Astrocyte (in vitro differentiated cells and primary cell): ENCODE results near the gene CD109. TPM values are rescaled to one million over a fixed set of nuclear protein-coding genes. Genes with fewer than 3 reads are reported as not detected.

ENCODE experiments used
- DNase-seq: peaks from one replicate; pipeline ENCODE4 v3.0.0-alpha.2; 2010; ENCODE audit warnings: low read depth
- FAIRE-seq: peaks from 2 replicates; lab custom pipeline; 2011; peaks lifted over from hg19 to GRCh38; lab: Jason Lieb, UNC
- H2AFZ ChIP-seq: 2 replicates; pipeline ENCODE4 v1.6.0; 2012; ENCODE audit warnings: low read depth, low read length, inconsistent platforms
- H3K27ac ChIP-seq: 2 replicates; pipeline ENCODE4 v1.5.1; 2011; ENCODE audit warnings: low read depth, low read length, inconsistent platforms
- H3K27me3 ChIP-seq: 2 replicates; pipeline ENCODE4 v1.6.0; 2011; ENCODE audit warnings: low read length, inconsistent platforms; ENCODE audit not compliant: insufficient read depth
- H3K36me3 ChIP-seq: 2 replicates; pipeline ENCODE4 v1.5.1; 2011; ENCODE audit warnings: low read length, inconsistent platforms; ENCODE audit not compliant: insufficient read depth
- H3K4me1 ChIP-seq: 2 replicates; pipeline ENCODE4 v1.5.1; 2011; ENCODE audit warnings: low read length, inconsistent platforms; ENCODE audit not compliant: insufficient read depth
- H3K4me2 ChIP-seq: 2 replicates; pipeline ENCODE4 v1.6.0; 2012; ENCODE audit warnings: low read length, inconsistent platforms
- H3K4me3 ChIP-seq: 2 replicates; pipeline ENCODE4 v1.5.1; 2011; ENCODE audit warnings: low read depth, mild to moderate bottlenecking, low read length, inconsistent platforms; ENCODE audit not compliant: insufficient read depth
- H3K79me2 ChIP-seq: 2 replicates; pipeline ENCODE4 v1.6.0; 2012; ENCODE audit warnings: mild to moderate bottlenecking, low read length, inconsistent platforms; ENCODE audit not compliant: insufficient read depth
- H3K9ac ChIP-seq: 2 replicates; pipeline ENCODE4 v1.6.0; 2012; ENCODE audit warnings: mild to moderate bottlenecking, low read length, inconsistent platforms
- H3K9me3 ChIP-seq: 2 replicates; pipeline ENCODE4 v1.5.1; 2012; ENCODE audit warnings: low read depth, mild to moderate bottlenecking, low read length, inconsistent platforms; ENCODE audit not compliant: insufficient read depth
- H4K20me1 ChIP-seq: 2 replicates; pipeline ENCODE4 v1.6.0; 2012; ENCODE audit warnings: low read length, inconsistent platforms; ENCODE audit not compliant: insufficient read depth
- H3K27ac Mint-ChIP-seq: one replicate; pipeline ENCODE4 v1.8.0; 2021; ENCODE audit warnings: mild to moderate bottlenecking, mixed read lengths; ENCODE audit not compliant: unreplicated experiment
- H3K27me3 Mint-ChIP-seq: one replicate; pipeline ENCODE4 v1.8.0; 2021; ENCODE audit warnings: low read depth, mixed read lengths; ENCODE audit not compliant: unreplicated experiment
- H3K36me3 Mint-ChIP-seq: one replicate; pipeline ENCODE4 v1.8.0; 2021; ENCODE audit warnings: low read depth, mixed read lengths; ENCODE audit not compliant: unreplicated experiment
- H3K4me1 Mint-ChIP-seq: one replicate; pipeline ENCODE4 v1.8.0; 2021; ENCODE audit warnings: low read depth, mixed read lengths; ENCODE audit not compliant: unreplicated experiment
- H3K4me3 Mint-ChIP-seq: one replicate; pipeline ENCODE4 v1.8.0; 2021; ENCODE audit warnings: mild to moderate bottlenecking, moderate library complexity, mixed read lengths; ENCODE audit not compliant: unreplicated experiment
- H3K9me3 Mint-ChIP-seq: one replicate; pipeline ENCODE4 v1.8.0; 2021; ENCODE audit warnings: mild to moderate bottlenecking, mixed read lengths; ENCODE audit not compliant: unreplicated experiment
- CTCF ChIP-seq: IDR thresholded peaks from 2 replicates; pipeline ENCODE4 v1.5.1; 2011; ENCODE audit warnings: low read depth, mild to moderate bottlenecking, inconsistent platforms, low read length, moderate library complexity; ENCODE audit not compliant: insufficient read depth
- EZH2 ChIP-seq: IDR thresholded peaks from 2 replicates; pipeline ENCODE4 v1.6.1; 2012; ENCODE audit warnings: mild to moderate bottlenecking, low read length, inconsistent platforms; ENCODE audit not compliant: insufficient read depth
- total RNA-seq: library from RNA; stranded (reverse); gene quantifications from 2 replicates; pipeline ENCODE4 v1.2.1, GENCODE V29; 2021

CD109 gene
- total RNA-seq, 1 donor from 2014 or later, result 18.3 TPM

GRCh38 chr6:73649783-73650182, 46.2 kb upstream of the CD109 start:
- Mint-ChIP-seq H3K36me3 (peaks cover 2% of the 10 kb centered on the region), H3K4me3 (peak overlapping the region; percentile 47), H3K27me3 (no peaks in the 10 kb centered on the region), H3K4me1 (peaks cover 13% of the 10 kb centered on the region), H3K27ac (no peak overlapping the region), H3K9me3 (no peaks in the 10 kb centered on the region)
- TF ChIP-seq CTCF (no peak), EZH2 (no peak)
- Histone ChIP-seq H3K27me3 (no peaks in the 10 kb centered on the region), H3K27ac (no peak overlapping the region), H3K9ac (no peak overlapping the region), H3K9me3 (no peaks in the 10 kb centered on the region), H3K36me3 (no peaks in the 10 kb centered on the region), H3K4me3 (no peak overlapping the region), H3K4me2 (no peak overlapping the region), H2AFZ (no peak overlapping the region), H3K79me2 (peaks cover 19% of the 10 kb centered on the region), H4K20me1 (no peaks in the 10 kb centered on the region), H3K4me1 (peaks cover 18% of the 10 kb centered on the region)
- no peak for DNase-seq
- no peak for FAIRE-seq

- peak overlapping the region; percentile 92 for H3K4me2 ChIP-seq
- TF ChIP-seq EZH2 (no peak), CTCF (peak; percentile 38)
- no peaks in the 10 kb centered on the region for H3K27me3 ChIP-seq
- H3K79me2 ChIP-seq, result peaks cover 19% of the 10 kb centered on the region
- FAIRE-seq (no peak), DNase-seq (peak; percentile 24)
- no peaks in the 10 kb centered on the region for H3K36me3 ChIP-seq
- H3K36me3 Mint-ChIP-seq, result peaks cover 2% of the 10 kb centered on the region
- peak overlapping the region; percentile 82 for H3K27ac Mint-ChIP-seq
- peaks cover 16% of the 10 kb centered on the region for H3K4me1 ChIP-seq
- peaks cover 12% of the 10 kb centered on the region for H3K4me1 Mint-ChIP-seq
- H3K27me3 Mint-ChIP-seq, result no peaks in the 10 kb centered on the region
- H3K9ac ChIP-seq, result peak overlapping the region; percentile 97
- H4K20me1 ChIP-seq, result no peaks in the 10 kb centered on the region
- H3K27ac ChIP-seq, result peak overlapping the region; percentile 94
- peak overlapping the region; percentile 82 for H3K4me3 ChIP-seq
- peak overlapping the region; percentile 93 for H3K4me3 Mint-ChIP-seq
- H2AFZ ChIP-seq, result peak overlapping the region; percentile 97
- no peaks in the 10 kb centered on the region for H3K9me3 Mint-ChIP-seq
- H3K9me3 ChIP-seq, result no peaks in the 10 kb centered on the region
Measured at GRCh38 chr6:73652637-73653570, 43.1 kb upstream of the CD109 start.
